Astrocyte (in vitro differentiated cells and primary cell): ENCODE measurements around the gene SPON1. TPM values are rescaled to one million over a fixed set of nuclear protein-coding genes. Genes with fewer than 3 reads are reported as not detected.
"Not testable (repeated sequence)": the region's sequence is repeated elsewhere in the genome, so short reads cannot be mapped to it uniquely, and the experiment has no call there.

Source experiments
- DNase-seq: peaks from one replicate; pipeline ENCODE4 v3.0.0-alpha.2; 2010; ENCODE audit warnings: low read depth
- FAIRE-seq: peaks from 2 replicates; lab custom pipeline; 2011; peaks lifted over from hg19 to GRCh38; lab: Jason Lieb, UNC
- H2AFZ ChIP-seq: 2 replicates; pipeline ENCODE4 v1.6.0; 2012; ENCODE audit warnings: low read depth, low read length, inconsistent platforms
- H3K27ac ChIP-seq: 2 replicates; pipeline ENCODE4 v1.5.1; 2011; ENCODE audit warnings: low read depth, low read length, inconsistent platforms
- H3K27me3 ChIP-seq: 2 replicates; pipeline ENCODE4 v1.6.0; 2011; ENCODE audit warnings: low read length, inconsistent platforms; ENCODE audit not compliant: insufficient read depth
- H3K36me3 ChIP-seq: 2 replicates; pipeline ENCODE4 v1.5.1; 2011; ENCODE audit warnings: low read length, inconsistent platforms; ENCODE audit not compliant: insufficient read depth
- H3K4me1 ChIP-seq: 2 replicates; pipeline ENCODE4 v1.5.1; 2011; ENCODE audit warnings: low read length, inconsistent platforms; ENCODE audit not compliant: insufficient read depth
- H3K4me2 ChIP-seq: 2 replicates; pipeline ENCODE4 v1.6.0; 2012; ENCODE audit warnings: low read length, inconsistent platforms
- H3K4me3 ChIP-seq: 2 replicates; pipeline ENCODE4 v1.5.1; 2011; ENCODE audit warnings: low read depth, mild to moderate bottlenecking, low read length, inconsistent platforms; ENCODE audit not compliant: insufficient read depth
- H3K79me2 ChIP-seq: 2 replicates; pipeline ENCODE4 v1.6.0; 2012; ENCODE audit warnings: mild to moderate bottlenecking, low read length, inconsistent platforms; ENCODE audit not compliant: insufficient read depth
- H3K9ac ChIP-seq: 2 replicates; pipeline ENCODE4 v1.6.0; 2012; ENCODE audit warnings: mild to moderate bottlenecking, low read length, inconsistent platforms
- H3K9me3 ChIP-seq: 2 replicates; pipeline ENCODE4 v1.5.1; 2012; ENCODE audit warnings: low read depth, mild to moderate bottlenecking, low read length, inconsistent platforms; ENCODE audit not compliant: insufficient read depth
- H4K20me1 ChIP-seq: 2 replicates; pipeline ENCODE4 v1.6.0; 2012; ENCODE audit warnings: low read length, inconsistent platforms; ENCODE audit not compliant: insufficient read depth
- H3K27ac Mint-ChIP-seq: one replicate; pipeline ENCODE4 v1.8.0; 2021; ENCODE audit warnings: mild to moderate bottlenecking, mixed read lengths; ENCODE audit not compliant: unreplicated experiment
- H3K27me3 Mint-ChIP-seq: one replicate; pipeline ENCODE4 v1.8.0; 2021; ENCODE audit warnings: low read depth, mixed read lengths; ENCODE audit not compliant: unreplicated experiment
- H3K36me3 Mint-ChIP-seq: one replicate; pipeline ENCODE4 v1.8.0; 2021; ENCODE audit warnings: low read depth, mixed read lengths; ENCODE audit not compliant: unreplicated experiment
- H3K4me1 Mint-ChIP-seq: one replicate; pipeline ENCODE4 v1.8.0; 2021; ENCODE audit warnings: low read depth, mixed read lengths; ENCODE audit not compliant: unreplicated experiment
- H3K4me3 Mint-ChIP-seq: one replicate; pipeline ENCODE4 v1.8.0; 2021; ENCODE audit warnings: mild to moderate bottlenecking, moderate library complexity, mixed read lengths; ENCODE audit not compliant: unreplicated experiment
- H3K9me3 Mint-ChIP-seq: one replicate; pipeline ENCODE4 v1.8.0; 2021; ENCODE audit warnings: mild to moderate bottlenecking, mixed read lengths; ENCODE audit not compliant: unreplicated experiment
- CTCF ChIP-seq: IDR thresholded peaks from 2 replicates; pipeline ENCODE4 v1.5.1; 2011; ENCODE audit warnings: low read depth, mild to moderate bottlenecking, inconsistent platforms, low read length, moderate library complexity; ENCODE audit not compliant: insufficient read depth
- EZH2 ChIP-seq: IDR thresholded peaks from 2 replicates; pipeline ENCODE4 v1.6.1; 2012; ENCODE audit warnings: mild to moderate bottlenecking, low read length, inconsistent platforms; ENCODE audit not compliant: insufficient read depth
- total RNA-seq: library from RNA; stranded (reverse); gene quantifications from 2 replicates; pipeline ENCODE4 v1.2.1, GENCODE V29; 2021

The SPON1 gene
- total RNA-seq, 1 donor from 2014 or later = 2.0 TPM

GRCh38 chr11:14082338-14082737 is 119.8 kb downstream of the SPON1 start:
- FAIRE-seq (no peak), DNase-seq (no peak)
- H3K27ac Mint-ChIP-seq = no peak overlapping the region
- H3K4me2 ChIP-seq = no peak overlapping the region
- H3K27ac ChIP-seq = no peak overlapping the region
- H3K4me3 Mint-ChIP-seq = no peak overlapping the region
- H3K4me1 ChIP-seq = no peaks in the 10 kb centered on the region
- H3K27me3 Mint-ChIP-seq = peaks cover 4% of the 10 kb centered on the region
- no peaks in the 10 kb centered on the region for H3K36me3 Mint-ChIP-seq
- TF ChIP-seq CTCF = no peak
- no peak for TF ChIP-seq EZH2
- no peak overlapping the region for H3K4me3 ChIP-seq
- H4K20me1 ChIP-seq = no peaks in the 10 kb centered on the region
- H3K9ac ChIP-seq = no peak overlapping the region
- H3K9me3 ChIP-seq = no peaks in the 10 kb centered on the region
- H3K9me3 Mint-ChIP-seq = peaks cover 7% of the 10 kb centered on the region
- peaks cover 7% of the 10 kb centered on the region for H3K27me3 ChIP-seq
- no peaks in the 10 kb centered on the region for H3K79me2 ChIP-seq
- H3K4me1 Mint-ChIP-seq = peaks cover 13% of the 10 kb centered on the region
- H3K36me3 ChIP-seq = no peaks in the 10 kb centered on the region
- no peak overlapping the region for H2AFZ ChIP-seq

- H4K20me1 ChIP-seq, H2AFZ ChIP-seq, H3K36me3 ChIP-seq, DNase-seq, H3K4me2 ChIP-seq, H3K9ac ChIP-seq, H3K27me3 ChIP-seq, H3K9me3 ChIP-seq, FAIRE-seq, H3K27ac Mint-ChIP-seq, H3K4me1 ChIP-seq, H3K36me3 Mint-ChIP-seq, H3K27ac ChIP-seq, H3K4me3 ChIP-seq, H3K79me2 ChIP-seq, H3K4me3 Mint-ChIP-seq, H3K4me1 Mint-ChIP-seq: not testable (repeated sequence)
- Mint-ChIP-seq H3K9me3 (peaks cover 11% of the 10 kb centered on the region), H3K27me3 (peaks cover 13% of the 10 kb centered on the region)
Observed at GRCh38 chr11:14088861-14089260, 126.3 kb downstream of the SPON1 start.

- peaks cover 13% of the 10 kb centered on the region for H3K27me3 Mint-ChIP-seq
Observed at GRCh38 chr11:14089690-14090462, 127.4 kb downstream of the SPON1 start.

GRCh38 chr11:14090631-14091030 is 128.1 kb downstream of the SPON1 start:
- H3K27ac ChIP-seq, H3K4me3 Mint-ChIP-seq, H3K27ac Mint-ChIP-seq, H3K36me3 ChIP-seq, H3K4me1 Mint-ChIP-seq, H3K79me2 ChIP-seq, DNase-seq, H3K4me3 ChIP-seq, H3K9me3 Mint-ChIP-seq, H3K4me1 ChIP-seq, H2AFZ ChIP-seq, H4K20me1 ChIP-seq, H3K27me3 ChIP-seq, H3K9ac ChIP-seq, H3K36me3 Mint-ChIP-seq, H3K9me3 ChIP-seq, FAIRE-seq, H3K4me2 ChIP-seq: not testable (repeated sequence)
- H3K27me3 Mint-ChIP-seq = peaks cover 14% of the 10 kb centered on the region

More at GRCh38 chr11:14089690-14090462, 127.4 kb downstream of the SPON1 start:
- H3K9ac ChIP-seq = no peak overlapping the region
- peaks cover 3% of the 10 kb centered on the region for H3K4me1 Mint-ChIP-seq
- H3K27ac Mint-ChIP-seq = no peak overlapping the region
- H3K9me3 ChIP-seq = no peaks in the 10 kb centered on the region
- H2AFZ ChIP-seq = no peak overlapping the region
- H3K4me1 ChIP-seq = no peaks in the 10 kb centered on the region
- H3K27me3 ChIP-seq = no peaks in the 10 kb centered on the region
- no peak overlapping the region for H3K27ac ChIP-seq
- peaks cover 8% of the 10 kb centered on the region for H3K9me3 Mint-ChIP-seq
- no peak overlapping the region for H3K4me3 ChIP-seq
- TF ChIP-seq CTCF (no peak), EZH2 (no peak)
- no peak overlapping the region for H3K4me3 Mint-ChIP-seq
- H3K36me3 Mint-ChIP-seq = no peaks in the 10 kb centered on the region
- no peak for FAIRE-seq
- H3K36me3 ChIP-seq = no peaks in the 10 kb centered on the region
- DNase-seq = no peak
- H3K4me2 ChIP-seq = no peak overlapping the region
- H3K79me2 ChIP-seq = no peaks in the 10 kb centered on the region
- H4K20me1 ChIP-seq = no peaks in the 10 kb centered on the region
